ENCODE results near the gene UBE2M.

The UBE2M gene

GRCh38 chr19:58575183-58576041 is 17.0 kb upstream of the UBE2M start:
- H3K9ac ChIP-seq (ENCODE audit: low read depth, low read length, poor library complexity, severe bottlenecking) = peak overlapping the region; percentile 95
- no peaks in the 10 kb centered on the region for H3K27me3 ChIP-seq (ENCODE audit: insufficient read depth, low read length, poor library complexity, severe bottlenecking)
- peak overlapping the region; percentile 100 for H3K4me3 ChIP-seq (ENCODE audit: low read length, poor library complexity, severe bottlenecking)
- no peaks in the 10 kb centered on the region for H3K36me3 ChIP-seq (ENCODE audit: insufficient read depth, low read length)
- TF ChIP-seq, protein P1, sequence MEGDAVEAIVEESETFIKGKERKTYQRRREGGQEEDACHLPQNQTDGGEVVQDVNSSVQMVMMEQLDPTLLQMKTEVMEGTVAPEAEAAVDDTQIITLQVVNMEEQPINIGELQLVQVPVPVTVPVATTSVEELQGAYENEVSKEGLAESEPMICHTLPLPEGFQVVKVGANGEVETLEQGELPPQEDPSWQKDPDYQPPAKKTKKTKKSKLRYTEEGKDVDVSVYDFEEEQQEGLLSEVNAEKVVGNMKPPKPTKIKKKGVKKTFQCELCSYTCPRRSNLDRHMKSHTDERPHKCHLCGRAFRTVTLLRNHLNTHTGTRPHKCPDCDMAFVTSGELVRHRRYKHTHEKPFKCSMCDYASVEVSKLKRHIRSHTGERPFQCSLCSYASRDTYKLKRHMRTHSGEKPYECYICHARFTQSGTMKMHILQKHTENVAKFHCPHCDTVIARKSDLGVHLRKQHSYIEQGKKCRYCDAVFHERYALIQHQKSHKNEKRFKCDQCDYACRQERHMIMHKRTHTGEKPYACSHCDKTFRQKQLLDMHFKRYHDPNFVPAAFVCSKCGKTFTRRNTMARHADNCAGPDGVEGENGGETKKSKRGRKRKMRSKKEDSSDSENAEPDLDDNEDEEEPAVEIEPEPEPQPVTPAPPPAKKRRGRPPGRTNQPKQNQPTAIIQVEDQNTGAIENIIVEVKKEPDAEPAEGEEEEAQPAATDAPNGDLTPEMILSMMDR (conservative IDR thresholded peaks at IDR 0.05; ENCODE audit: low read length) = no peak
- no peak for TF ChIP-seq EZH2phosphoT487 (IDR thresholded peaks at IDR 0.05; ENCODE audit: borderline replicate concordance)
- H2AFZ ChIP-seq (ENCODE audit: low read length) = peak overlapping the region; percentile 84
- H3F3A ChIP-seq (ENCODE audit: low read depth) = peaks cover 7% of the 10 kb centered on the region; the same call in 1 of the 2 replicates
- no peaks in the 10 kb centered on the region for H3K9me3 ChIP-seq (ENCODE audit: insufficient read depth, low read depth, low read length)
- peaks cover 35% of the 10 kb centered on the region for H3K4me1 ChIP-seq (ENCODE audit: insufficient read depth, low read length, poor library complexity, severe bottlenecking)
- H3K9me2 ChIP-seq (replicated peaks; ENCODE audit: low read depth, low read length) = no peaks in the 10 kb centered on the region
- peak overlapping the region; percentile 91 for H3K4me2 ChIP-seq (ENCODE audit: low read depth, low read length, poor library complexity, severe bottlenecking)
- H4K20me1 ChIP-seq (ENCODE audit: insufficient read depth, low read length, poor library complexity, severe bottlenecking) = no peaks in the 10 kb centered on the region
- peaks cover 9% of the 10 kb centered on the region; the same call in 1 of the 2 replicates for H3K79me2 ChIP-seq (ENCODE audit: insufficient read depth, low read length)

DNA sequence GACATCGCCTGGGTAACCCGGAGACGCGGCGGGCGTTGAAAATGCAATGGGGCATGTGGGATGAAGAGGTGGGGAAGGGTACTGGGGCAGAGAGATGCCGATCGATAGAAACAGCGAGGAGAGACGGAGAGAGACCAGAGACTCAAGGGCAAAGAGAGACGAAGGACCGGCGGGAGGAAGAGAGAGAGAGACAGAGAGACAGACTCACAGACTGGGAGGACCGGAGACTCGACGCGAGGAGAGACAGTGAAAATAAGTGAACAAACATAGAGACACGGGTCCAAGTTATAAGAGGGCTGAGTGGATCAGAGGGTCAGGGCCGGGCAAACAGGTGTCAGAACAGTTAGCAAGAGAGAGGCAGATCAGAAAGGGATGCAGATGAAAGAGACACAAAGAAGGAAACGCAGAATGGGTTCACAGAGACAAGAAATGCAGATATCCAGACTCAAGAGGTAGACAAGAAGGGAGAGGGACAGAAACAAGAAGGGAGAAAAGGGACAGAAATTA is 15.3 kb upstream of the UBE2M start:
- TF ChIP-seq, protein P1 (conservative IDR thresholded peaks at IDR 0.05; ENCODE audit: low read length) = no peak
- TF ChIP-seq EZH2phosphoT487 (IDR thresholded peaks at IDR 0.05; ENCODE audit: borderline replicate concordance) = no peak
- Histone ChIP-seq H3K4me3 (ENCODE audit: low read length, poor library complexity, severe bottlenecking) (peak overlapping the region; percentile 84), H3K9ac (ENCODE audit: low read depth, low read length, poor library complexity, severe bottlenecking) (peak overlapping the region; percentile 95), H2AFZ (ENCODE audit: low read length) (no peak overlapping the region), H3K36me3 (ENCODE audit: insufficient read depth, low read length) (no peaks in the 10 kb centered on the region), H3K4me1 (ENCODE audit: insufficient read depth, low read length, poor library complexity, severe bottlenecking) (peaks cover 32% of the 10 kb centered on the region), H4K20me1 (ENCODE audit: insufficient read depth, low read length, poor library complexity, severe bottlenecking) (no peaks in the 10 kb centered on the region), H3K79me2 (ENCODE audit: insufficient read depth, low read length) (peaks cover 9% of the 10 kb centered on the region; the same call in 1 of the 2 replicates), H3F3A (ENCODE audit: low read depth) (peaks cover 7% of the 10 kb centered on the region; the same call in 1 of the 2 replicates), H3K4me2 (ENCODE audit: low read depth, low read length, poor library complexity, severe bottlenecking) (peak overlapping the region; percentile 91), H3K27me3 (ENCODE audit: insufficient read depth, low read length, poor library complexity, severe bottlenecking) (no peaks in the 10 kb centered on the region), H3K9me2 (replicated peaks; ENCODE audit: low read depth, low read length) (no peaks in the 10 kb centered on the region), H3K9me3 (ENCODE audit: insufficient read depth, low read depth, low read length) (no peaks in the 10 kb centered on the region)

DNA sequence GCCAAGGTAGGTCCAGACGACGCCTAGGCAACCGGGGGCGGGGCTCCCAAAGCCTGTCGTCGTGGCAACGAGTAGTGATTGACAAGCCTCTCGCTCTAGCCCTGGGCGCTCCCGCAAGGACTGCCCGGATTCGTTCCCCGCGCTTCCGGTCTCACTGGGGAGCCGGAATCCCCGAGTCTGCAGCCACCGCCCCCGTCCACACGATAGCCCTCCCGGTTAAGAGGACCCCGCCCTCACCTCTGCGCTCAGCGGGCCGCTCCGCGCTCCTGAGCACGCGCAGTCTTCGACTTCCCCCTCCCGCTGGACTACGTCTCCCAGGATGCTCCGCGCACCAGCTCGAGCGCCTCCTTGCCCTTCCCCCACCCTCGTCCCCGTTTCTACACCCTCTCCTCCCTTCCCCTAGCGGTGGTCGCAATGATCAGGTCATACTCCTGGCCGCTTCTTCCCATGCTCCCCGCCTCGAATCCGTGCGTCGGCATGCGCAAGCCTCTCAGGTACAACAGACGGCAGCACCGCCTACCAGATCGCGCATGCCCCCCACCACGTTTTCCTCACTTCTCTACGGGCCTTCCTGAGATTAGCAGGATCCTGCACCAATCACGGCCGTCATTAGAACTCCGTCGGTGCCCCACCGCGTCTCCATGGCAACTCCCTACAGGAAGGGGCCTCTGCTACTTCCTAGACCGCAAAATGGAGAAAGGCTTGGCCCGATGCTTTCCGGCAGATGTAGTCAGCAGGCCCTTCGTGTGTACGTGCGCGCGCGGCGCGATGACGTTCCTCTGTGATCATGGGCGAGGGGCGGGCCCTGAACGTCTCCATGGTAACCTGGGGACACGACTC is 14.6 kb upstream of the UBE2M start, which contains the start of gene MZF1:
TSS of gene MZF1 (minus strand) at position 518 of the 840 bp plus-strand sequence. CDS start 1,946 bp downstream, outside the sequence.
- Histone ChIP-seq H3K9me2 (replicated peaks; ENCODE audit: low read depth, low read length) (no peaks in the 10 kb centered on the region), H3K4me1 (ENCODE audit: insufficient read depth, low read length, poor library complexity, severe bottlenecking) (peaks cover 34% of the 10 kb centered on the region), H2AFZ (ENCODE audit: low read length) (peak within 1 kb of the TSS; percentile 66), H3K4me2 (ENCODE audit: low read depth, low read length, poor library complexity, severe bottlenecking) (peak within 1 kb of the TSS; percentile 91), H3K4me3 (ENCODE audit: low read length, poor library complexity, severe bottlenecking) (peak within 1 kb of the TSS; percentile 84), H3K9me3 (ENCODE audit: insufficient read depth, low read depth, low read length) (no peaks in the 10 kb centered on the region), H3K9ac (ENCODE audit: low read depth, low read length, poor library complexity, severe bottlenecking) (peak within 1 kb of the TSS; percentile 95), H3K36me3 (ENCODE audit: insufficient read depth, low read length) (no peaks in the 10 kb centered on the region), H3K27me3 (ENCODE audit: insufficient read depth, low read length, poor library complexity, severe bottlenecking) (no peaks in the 10 kb centered on the region), H3F3A (ENCODE audit: low read depth) (peaks cover 7% of the 10 kb centered on the region; the same call in 1 of the 2 replicates), H3K79me2 (ENCODE audit: insufficient read depth, low read length) (peaks cover 6% of the 10 kb centered on the region; the same call in 1 of the 2 replicates), H4K20me1 (ENCODE audit: insufficient read depth, low read length, poor library complexity, severe bottlenecking) (no peaks in the 10 kb centered on the region)
- TF ChIP-seq EZH2phosphoT487 (IDR thresholded peaks at IDR 0.05; ENCODE audit: borderline replicate concordance) = no peak
- TF ChIP-seq, protein P1 (conservative IDR thresholded peaks at IDR 0.05; ENCODE audit: low read length) = no peak

Measured in Loucy (cell line).